Hypothalamus (tissue), 51 donors: ENCODE results near the gene NT5DC2.

Experiments
- DNase-seq, 51 donors: peaks; one replicate each; lab custom pipeline; 2025; lab: John Stamatoyannopoulos, UW

Gene NT5DC2

DNA sequence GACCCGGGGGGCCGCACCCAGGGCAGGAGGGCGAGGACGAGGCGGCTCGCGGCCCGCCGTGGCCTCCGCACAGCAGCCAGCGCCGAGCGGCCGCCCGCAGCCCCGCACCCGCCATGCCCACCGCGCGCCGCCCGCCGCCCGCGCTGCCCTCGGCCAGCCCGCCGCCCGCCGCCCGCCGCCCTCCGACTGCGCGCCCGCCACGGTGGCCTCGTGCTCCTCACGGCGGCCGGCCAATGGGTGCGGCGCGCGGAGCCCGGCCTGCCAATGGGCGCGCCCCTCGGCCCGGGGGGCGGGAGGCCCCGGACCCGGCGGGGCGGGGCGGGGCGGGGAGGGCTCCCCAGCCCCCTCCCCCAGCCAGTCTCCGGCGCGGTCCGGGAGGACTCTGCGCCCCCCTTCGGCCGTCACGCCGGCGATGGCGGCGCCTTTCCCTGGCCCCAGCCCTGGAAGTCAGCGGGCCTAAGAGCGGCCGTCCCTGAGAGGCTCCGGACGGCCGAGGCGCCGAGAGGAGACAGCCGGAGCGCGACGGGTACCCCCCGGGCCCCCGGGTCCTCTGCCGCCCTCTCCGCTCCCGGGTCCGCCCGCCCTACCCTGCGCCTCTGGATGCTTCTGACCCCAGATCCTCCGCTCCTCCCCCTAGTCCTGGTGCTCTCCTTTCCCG, at the start of gene NT5DC2:
NT5DC2 (minus strand) TSS at position 235 of the 658 bp plus-strand sequence; CDS start at position 115, 120 bp downstream.
- DNase-seq = peak in 36 of 51 donors; percentile 8 to 80 (median 46)

DNA sequence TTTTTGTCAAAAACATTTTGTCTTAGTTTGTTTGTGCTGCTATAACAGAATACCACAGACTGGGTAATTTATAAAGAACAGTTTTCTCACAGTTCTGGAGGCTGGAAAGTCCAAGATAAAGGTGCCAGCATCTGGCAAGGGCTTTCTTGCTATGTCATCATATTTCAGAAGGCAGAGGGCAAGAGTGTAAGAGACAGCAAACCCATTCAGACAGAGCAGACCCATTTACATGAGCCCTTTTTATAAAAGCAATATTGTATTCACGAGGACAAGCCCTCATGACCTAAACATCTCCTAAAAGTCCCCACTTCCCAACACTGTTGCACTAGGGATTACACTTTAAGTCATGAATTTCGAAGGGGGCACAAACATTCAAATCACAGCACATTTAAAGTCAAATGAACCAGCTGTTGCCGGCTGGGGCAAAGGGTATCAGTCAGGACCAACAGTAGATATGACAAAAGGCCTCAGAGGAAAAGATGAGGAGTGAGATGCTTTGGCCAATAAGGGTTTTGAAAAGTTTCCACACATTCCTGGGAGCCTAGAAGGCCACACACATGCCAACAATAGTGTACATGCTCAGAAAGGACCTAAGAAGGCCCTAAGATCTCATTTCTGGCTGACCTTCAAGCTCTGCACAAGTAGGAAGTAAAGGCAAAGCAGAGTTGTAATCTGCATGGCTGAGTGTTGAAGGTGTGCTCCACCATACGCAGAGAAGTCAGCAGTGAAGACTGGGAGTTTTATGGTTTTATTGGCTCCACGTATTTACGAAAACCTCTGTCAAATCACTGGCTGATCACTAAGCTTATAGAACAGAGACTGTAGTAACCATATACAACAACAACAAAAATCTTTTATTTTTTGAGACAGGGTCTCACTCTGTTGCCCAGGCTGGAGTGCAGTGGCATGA, 40.7 kb upstream of the NT5DC2 start:
- DNase-seq = no peak

DNA sequence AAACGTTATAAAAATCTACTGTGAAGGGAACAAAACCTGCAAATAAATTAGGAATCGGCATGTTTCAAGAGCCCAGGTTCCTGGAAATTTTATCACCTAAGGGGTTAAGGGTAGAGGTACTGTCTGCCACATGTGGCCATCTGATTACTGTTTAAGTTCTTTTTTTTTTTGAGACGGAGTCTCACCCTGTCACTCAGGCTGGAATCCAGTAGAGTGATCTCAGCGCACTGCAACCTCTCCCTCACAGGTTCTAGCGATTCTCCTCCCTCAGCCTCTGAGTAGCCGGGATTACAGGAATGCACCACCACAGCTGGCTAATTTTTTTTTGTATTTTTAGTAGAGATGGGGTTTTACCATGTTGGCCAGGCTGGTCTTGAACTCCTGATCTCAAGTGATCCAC, 38.6 kb upstream of the NT5DC2 start:
- DNase-seq = no peak

DNA sequence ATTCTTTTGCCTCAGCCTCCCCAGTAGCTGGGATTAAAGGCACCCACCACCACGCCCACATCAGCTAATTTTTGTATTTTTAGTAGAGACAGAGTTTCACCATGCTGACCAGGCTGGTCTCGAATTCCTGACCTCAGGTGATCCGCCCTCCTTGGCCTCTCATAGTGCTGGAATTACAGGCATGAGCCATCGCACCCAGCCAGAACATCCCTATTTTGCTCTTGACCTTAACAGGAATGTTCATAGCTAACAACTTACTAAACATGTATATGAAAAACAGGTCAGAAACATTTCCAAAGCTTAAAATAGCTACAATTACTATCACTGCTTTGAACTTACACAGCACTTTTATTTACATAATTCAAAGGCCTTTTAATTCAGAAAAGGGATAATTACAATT, 36.4 kb upstream of the NT5DC2 start:
- DNase-seq = no peak

- no peak for DNase-seq
These were observed 34.4 kb upstream of the NT5DC2 start for GRCh38 chr3:52568069-52568468.

DNA sequence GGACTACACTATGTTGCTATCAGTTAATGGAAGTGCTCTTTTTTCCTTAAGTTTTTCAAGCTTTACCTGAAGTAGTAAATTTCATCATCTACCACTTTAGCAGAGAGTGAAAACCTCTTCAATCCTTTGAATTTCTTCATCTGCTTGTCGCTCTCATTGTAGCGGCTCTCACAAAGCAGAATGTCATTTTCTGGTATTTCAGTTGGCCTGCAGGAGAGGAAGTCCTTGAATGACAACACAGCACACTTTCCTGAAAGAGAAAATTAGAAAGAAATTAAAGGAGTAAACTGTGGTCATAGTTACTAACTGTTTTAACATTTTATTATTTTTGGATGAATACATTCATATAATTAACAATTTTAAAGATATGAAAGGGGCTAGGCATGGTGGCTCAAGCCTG, 30.3 kb upstream of the NT5DC2 start:
- DNase-seq = no peak

DNA sequence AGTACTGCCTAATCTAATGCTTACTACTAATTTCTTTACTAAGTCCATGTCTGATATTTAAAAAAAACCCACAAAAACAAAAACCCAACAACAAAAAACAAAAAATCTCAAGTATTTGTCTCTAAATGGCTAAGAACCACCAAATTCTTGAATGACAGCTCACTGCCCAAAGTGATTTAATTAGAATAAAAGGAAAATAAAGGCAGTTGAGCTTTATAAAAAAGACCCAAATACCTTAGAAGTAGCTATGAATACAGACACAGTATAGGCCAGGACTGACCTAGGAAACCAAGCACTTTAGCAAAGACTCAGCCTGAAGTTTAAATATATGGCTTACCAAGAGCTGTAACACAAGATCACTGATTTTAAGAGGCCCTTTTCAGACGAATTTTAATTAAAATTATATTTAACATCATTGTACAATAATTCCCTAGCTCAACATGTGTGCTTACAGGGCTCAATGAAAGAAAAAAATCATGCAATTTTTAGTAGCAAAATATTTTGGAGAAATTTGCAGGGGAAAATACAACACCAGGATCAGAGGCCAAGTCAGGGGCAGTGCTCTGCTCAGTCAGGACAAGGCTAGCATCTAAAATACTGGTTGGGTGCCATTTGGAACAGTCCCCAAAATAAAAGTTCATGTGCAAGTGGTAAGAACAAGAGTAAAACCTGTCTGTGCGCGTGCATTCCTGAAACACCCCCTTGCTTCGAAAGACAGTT, 27.5 kb upstream of the NT5DC2 start:
- DNase-seq = no peak

- no peak for DNase-seq
These were observed 24.8 kb upstream of the NT5DC2 start for GRCh38 chr3:52558436-52558835.

DNA sequence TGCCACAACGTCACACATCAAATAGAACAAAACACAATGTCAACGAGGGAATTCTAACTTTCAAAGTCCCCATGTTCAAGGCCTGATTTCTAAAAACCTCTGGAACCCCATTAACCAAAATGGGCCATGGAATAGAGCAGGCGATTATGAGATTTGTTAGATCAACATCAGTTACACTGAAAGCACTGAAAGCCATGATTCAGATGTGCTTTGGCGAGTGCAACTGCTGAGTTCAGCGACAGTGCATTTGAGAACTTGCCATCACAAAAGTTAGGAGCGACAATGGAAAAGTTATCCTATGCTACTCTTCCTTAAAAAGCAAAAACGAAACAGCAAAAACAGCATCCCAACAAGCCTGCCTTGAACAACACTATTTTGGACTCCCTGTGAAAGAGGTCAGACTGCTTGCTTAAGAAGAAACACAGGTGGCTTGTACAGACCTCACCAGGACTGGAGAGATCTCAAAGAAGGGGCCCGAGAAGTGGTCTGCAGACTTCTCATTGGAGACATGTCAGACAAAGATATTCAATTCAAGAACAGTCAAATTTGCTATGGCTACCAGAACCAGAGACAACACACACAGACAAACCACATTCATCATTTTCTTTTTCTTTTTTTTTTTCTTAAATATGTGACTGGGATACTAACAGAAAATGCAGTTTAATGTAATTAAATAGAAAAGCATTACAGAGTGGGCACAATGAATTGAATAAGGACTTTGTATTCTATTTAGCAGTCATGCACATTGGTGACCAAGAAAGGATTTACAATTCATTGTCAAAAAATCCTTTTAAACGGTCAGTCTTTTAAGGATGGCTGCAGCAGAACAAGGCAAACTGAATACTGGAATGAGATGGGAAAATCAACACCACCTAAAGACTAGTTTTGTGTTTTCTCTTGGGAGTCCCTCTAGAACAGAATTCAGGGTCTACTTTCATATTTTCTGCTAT, 23.6 kb upstream of the NT5DC2 start:
- DNase-seq = peak in 3 of 51 donors; percentile 3 to 65 (median 8)

DNA sequence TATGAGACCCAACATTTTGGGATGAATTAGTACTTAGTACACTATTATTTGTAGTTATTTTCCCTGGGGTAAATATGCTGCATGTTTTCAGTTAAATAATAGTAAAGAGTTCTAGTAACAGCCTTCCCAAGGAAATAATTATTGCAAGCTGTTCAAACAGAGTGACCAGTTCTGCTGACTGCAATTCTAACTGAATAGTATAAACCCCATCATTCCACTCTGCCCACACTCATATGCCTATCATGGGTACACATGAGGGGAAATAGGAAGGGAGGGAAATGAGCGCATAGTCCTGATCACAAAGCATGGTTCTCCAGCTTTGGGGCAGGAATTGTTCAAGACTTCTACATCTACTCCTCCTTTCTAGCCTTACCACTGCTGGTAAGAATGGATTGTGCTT, 21.4 kb upstream of the NT5DC2 start:
- DNase-seq = no peak

- no peak for DNase-seq
These were observed 20.5 kb upstream of the NT5DC2 start for GRCh38 chr3:52554026-52554755.

GRCh38 chr3:52552089-52552488, 18.4 kb upstream of the NT5DC2 start:
- no peak for DNase-seq

DNA sequence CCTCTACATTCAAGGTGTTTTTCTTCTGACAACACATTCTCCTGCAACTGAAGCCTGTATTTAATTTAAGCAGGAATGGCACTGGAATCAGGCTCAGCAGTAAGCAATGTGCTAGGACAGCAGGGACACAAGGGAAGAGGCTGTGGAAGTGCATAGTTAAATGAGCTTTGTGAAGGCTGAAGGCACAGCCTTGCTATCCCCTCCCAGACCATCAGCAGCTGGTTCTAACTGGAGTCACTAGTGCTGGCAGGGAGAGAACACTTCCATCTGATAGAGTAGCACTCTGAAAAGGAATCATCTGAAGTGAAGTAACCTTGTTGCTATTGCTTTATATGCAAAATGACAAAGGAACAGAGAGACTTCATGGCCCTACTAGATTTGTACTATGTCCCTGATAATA, 17.5 kb upstream of the NT5DC2 start:
- no peak for DNase-seq

GRCh38 chr3:52547143-52547542, 13.5 kb upstream of the NT5DC2 start:
- no peak for DNase-seq

- DNase-seq = no peak
These were observed 12.6 kb upstream of the NT5DC2 start for GRCh38 chr3:52546111-52546901.

DNA sequence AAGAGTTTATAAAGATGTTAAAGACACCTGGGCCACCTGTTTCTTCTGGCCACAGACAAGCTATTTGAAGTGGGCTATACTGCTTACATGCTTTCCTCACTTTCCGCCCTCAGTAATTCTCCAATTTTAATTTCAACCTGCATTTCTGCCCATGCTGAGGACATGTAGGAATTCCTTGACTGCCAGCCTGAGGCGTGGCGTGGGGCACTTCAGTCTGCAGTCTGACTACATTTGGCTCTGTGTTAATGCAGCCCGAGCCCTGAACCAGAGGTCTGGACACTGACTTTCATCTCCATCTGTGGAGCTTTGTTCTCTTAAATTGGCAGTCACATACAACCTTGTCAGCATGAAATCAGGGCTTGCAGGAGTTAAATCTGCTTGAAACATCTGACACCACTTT, 11.3 kb upstream of the NT5DC2 start:
- DNase-seq = no peak

- DNase-seq = no peak
These were observed 7.4 kb upstream of the NT5DC2 start for GRCh38 chr3:52541050-52541449.

GRCh38 chr3:52539010-52539653, 5.5 kb upstream of the NT5DC2 start:
- no peak for DNase-seq
